Hepatocyte (in vitro differentiated cells): Measurements from ENCODE around the gene RAN.

Source experiments
- EZH2 ChIP-seq: fragments of 200-600 bp; sonication (generic); IDR thresholded peaks from 2 replicates; pipeline ENCODE4 v1.6.1; 2016; ENCODE audit warnings: antibody characterized with exemption, mild to moderate bottlenecking, borderline replicate concordance
- EZH2phosphoT487 ChIP-seq: fragments of 200-600 bp; sonication (generic); IDR thresholded peaks from one replicate; pipeline ENCODE4 v1.6.1; 2018; ENCODE audit warnings: antibody characterized with exemption, mild to moderate bottlenecking, low read depth, moderate library complexity; ENCODE audit not compliant: unreplicated experiment, severe bottlenecking
- TF ChIP-seq, protein P1 (sequence below): fragments of 200-600 bp; sonication (generic); IDR thresholded peaks from 2 replicates; pipeline ENCODE4 v1.5.1; 2016; ENCODE audit warnings: antibody characterized with exemption, mild to moderate bottlenecking; ENCODE audit not compliant: poor library complexity

DNA sequence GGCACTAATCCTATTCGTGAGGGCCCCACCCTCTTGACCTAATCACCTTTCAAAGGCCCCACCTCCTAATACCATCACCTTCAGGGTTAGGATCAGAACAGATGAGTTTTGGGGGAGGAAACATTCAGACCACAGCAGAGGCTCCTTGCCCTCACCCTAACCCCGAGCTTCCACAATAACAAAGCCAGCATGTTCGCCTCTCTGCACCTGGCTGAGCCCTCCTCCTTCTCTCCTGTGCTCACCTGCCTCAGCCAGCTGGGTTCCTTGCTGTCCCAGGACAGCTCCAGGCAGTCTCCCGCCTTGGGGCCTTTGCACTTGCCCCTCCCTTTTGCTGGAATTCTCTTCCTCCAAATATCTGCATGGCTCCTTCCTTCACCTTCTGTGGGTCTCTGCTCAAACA lies 9.7 kb upstream of the RAN start:
- TF ChIP-seq, protein P1, sequence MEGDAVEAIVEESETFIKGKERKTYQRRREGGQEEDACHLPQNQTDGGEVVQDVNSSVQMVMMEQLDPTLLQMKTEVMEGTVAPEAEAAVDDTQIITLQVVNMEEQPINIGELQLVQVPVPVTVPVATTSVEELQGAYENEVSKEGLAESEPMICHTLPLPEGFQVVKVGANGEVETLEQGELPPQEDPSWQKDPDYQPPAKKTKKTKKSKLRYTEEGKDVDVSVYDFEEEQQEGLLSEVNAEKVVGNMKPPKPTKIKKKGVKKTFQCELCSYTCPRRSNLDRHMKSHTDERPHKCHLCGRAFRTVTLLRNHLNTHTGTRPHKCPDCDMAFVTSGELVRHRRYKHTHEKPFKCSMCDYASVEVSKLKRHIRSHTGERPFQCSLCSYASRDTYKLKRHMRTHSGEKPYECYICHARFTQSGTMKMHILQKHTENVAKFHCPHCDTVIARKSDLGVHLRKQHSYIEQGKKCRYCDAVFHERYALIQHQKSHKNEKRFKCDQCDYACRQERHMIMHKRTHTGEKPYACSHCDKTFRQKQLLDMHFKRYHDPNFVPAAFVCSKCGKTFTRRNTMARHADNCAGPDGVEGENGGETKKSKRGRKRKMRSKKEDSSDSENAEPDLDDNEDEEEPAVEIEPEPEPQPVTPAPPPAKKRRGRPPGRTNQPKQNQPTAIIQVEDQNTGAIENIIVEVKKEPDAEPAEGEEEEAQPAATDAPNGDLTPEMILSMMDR = no peak
- TF ChIP-seq EZH2 = no peak
- TF ChIP-seq EZH2phosphoT487 = no peak
